ENCODE results near the gene OR11G2.

The OR11G2 gene

DNA sequence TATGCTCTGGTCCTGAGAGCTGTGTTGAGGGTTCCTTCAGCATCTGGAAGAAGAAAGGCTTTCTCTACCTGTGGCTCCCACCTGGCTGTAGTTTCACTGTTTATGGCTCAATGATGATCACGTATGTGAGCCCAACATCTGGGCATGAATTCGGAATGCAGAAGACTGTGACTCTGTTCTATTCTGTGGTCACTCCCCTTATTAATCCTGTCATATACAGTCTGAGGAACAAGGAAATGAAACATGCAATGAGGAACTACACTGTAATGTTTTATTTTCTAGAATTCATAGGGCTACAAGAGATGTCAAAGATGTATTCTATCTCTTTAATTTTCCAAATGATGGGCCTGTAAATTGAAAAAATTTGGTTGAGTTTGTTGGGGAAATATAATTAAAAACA lies 10.8 kb upstream of the OR11G2 start:
- no peaks in the 10 kb centered on the region for H3K9me3 ChIP-seq (ENCODE audit: control insufficient read depth, insufficient read depth, low read length)

DNA sequence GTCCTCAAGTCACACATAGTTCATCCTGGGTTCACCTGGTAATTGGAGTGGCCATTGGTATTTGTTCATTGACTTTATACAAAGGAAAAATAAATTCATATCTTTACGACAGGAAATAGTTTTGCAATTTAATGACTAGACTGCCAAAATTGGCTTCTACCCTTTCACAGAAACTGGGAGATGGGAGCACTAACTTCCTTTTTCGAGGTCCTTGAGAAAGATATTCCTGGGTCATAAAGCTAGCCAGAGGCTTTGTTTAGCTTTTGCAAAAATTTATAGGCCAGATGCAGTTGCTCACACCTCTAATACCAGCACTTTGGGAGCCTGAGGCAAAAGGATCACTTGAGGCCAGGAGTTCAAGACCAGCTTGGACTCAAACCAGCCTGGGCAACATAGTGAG lies 10.2 kb upstream of the OR11G2 start:
- H3K36me3 ChIP-seq (ENCODE audit: control insufficient read depth, low read length), result no peaks in the 10 kb centered on the region
- H3K4me2 ChIP-seq (ENCODE audit: low read length), result no peak overlapping the region
- TF ChIP-seq EZH2phosphoT487 (IDR thresholded peaks at IDR 0.05; ENCODE audit: borderline replicate concordance, low read length) (no peak), CTCF (IDR thresholded peaks at IDR 0.05; ENCODE audit: low read depth, low read length, poor library complexity, severe bottlenecking) (no peak)
- H3K4me1 ChIP-seq (ENCODE audit: control insufficient read depth, low read length), result no peaks in the 10 kb centered on the region
- no peaks in the 10 kb centered on the region for H3K9me2 ChIP-seq (replicated peaks; ENCODE audit: control insufficient read depth, low read length)
- H3K4me3 ChIP-seq (ENCODE audit: low read length), result no peak overlapping the region
- H4K20me1 ChIP-seq (ENCODE audit: control insufficient read depth, insufficient read depth, low read depth, low read length), result no peaks in the 10 kb centered on the region
- H3F3A ChIP-seq (ENCODE audit: control insufficient read depth, insufficient read depth), result no peaks in the 10 kb centered on the region
- H3K79me2 ChIP-seq (ENCODE audit: control insufficient read depth, low read length), result no peaks in the 10 kb centered on the region
- no peaks in the 10 kb centered on the region for H3K27me3 ChIP-seq (ENCODE audit: control insufficient read depth, low read length)
- H3K9me3 ChIP-seq (ENCODE audit: control insufficient read depth, insufficient read depth, low read length), result no peaks in the 10 kb centered on the region
- H3K27ac ChIP-seq (ENCODE audit: low read depth, low read length), result no peak overlapping the region

More for the DNA sequence above, 10.8 kb upstream of the OR11G2 start:
- no peak for TF ChIP-seq EZH2phosphoT487 (IDR thresholded peaks at IDR 0.05; ENCODE audit: borderline replicate concordance, low read length)
- TF ChIP-seq CTCF (IDR thresholded peaks at IDR 0.05; ENCODE audit: low read depth, low read length, poor library complexity, severe bottlenecking), result no peak
- no peaks in the 10 kb centered on the region for H3K9me2 ChIP-seq (replicated peaks; ENCODE audit: control insufficient read depth, low read length)
- no peaks in the 10 kb centered on the region for H3K79me2 ChIP-seq (ENCODE audit: control insufficient read depth, low read length)
- no peaks in the 10 kb centered on the region for H3K36me3 ChIP-seq (ENCODE audit: control insufficient read depth, low read length)
- H3F3A ChIP-seq (ENCODE audit: control insufficient read depth, insufficient read depth), result no peaks in the 10 kb centered on the region
- no peak overlapping the region for H3K27ac ChIP-seq (ENCODE audit: low read depth, low read length)
- no peaks in the 10 kb centered on the region for H4K20me1 ChIP-seq (ENCODE audit: control insufficient read depth, insufficient read depth, low read depth, low read length)
- H3K4me2 ChIP-seq (ENCODE audit: low read length), result no peak overlapping the region
- H3K4me3 ChIP-seq (ENCODE audit: low read length), result no peak overlapping the region
- H3K27me3 ChIP-seq (ENCODE audit: control insufficient read depth, low read length), result no peaks in the 10 kb centered on the region
- H3K4me1 ChIP-seq (ENCODE audit: control insufficient read depth, low read length), result no peaks in the 10 kb centered on the region

DNA sequence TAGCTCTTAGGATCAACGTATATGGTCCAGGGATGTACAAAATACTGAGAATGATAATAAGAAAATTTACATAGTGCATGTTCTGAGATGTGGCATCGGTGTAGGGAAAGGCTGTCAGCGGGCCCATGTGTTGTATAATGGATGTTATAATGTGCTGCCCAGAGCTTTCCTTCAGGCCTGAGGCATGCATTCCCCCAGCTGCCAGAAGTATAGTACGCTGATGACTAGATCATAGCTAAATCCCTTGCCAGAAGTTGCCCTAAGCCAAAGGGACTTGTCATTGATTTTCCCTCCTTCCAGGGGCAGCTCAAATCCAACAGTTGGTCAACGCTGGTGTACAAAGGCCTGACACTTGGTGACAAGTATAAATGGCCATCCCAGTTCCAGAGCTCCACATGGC lies 6.5 kb upstream of the OR11G2 start:
- no peak overlapping the region for H3K4me2 ChIP-seq (ENCODE audit: low read length)
- no peak overlapping the region for H3K4me3 ChIP-seq (ENCODE audit: low read length)
- no peaks in the 10 kb centered on the region for H3K79me2 ChIP-seq (ENCODE audit: control insufficient read depth, low read length)
- no peaks in the 10 kb centered on the region for H3K36me3 ChIP-seq (ENCODE audit: control insufficient read depth, low read length)
- no peak overlapping the region for H3K27ac ChIP-seq (ENCODE audit: low read depth, low read length)
- no peaks in the 10 kb centered on the region for H3K27me3 ChIP-seq (ENCODE audit: control insufficient read depth, low read length)
- no peaks in the 10 kb centered on the region for H4K20me1 ChIP-seq (ENCODE audit: control insufficient read depth, insufficient read depth, low read depth, low read length)
- no peaks in the 10 kb centered on the region for H3K4me1 ChIP-seq (ENCODE audit: control insufficient read depth, low read length)
- H3K9me3 ChIP-seq (ENCODE audit: control insufficient read depth, insufficient read depth, low read length), result no peaks in the 10 kb centered on the region
- no peaks in the 10 kb centered on the region for H3F3A ChIP-seq (ENCODE audit: control insufficient read depth, insufficient read depth)
- TF ChIP-seq CTCF (IDR thresholded peaks at IDR 0.05; ENCODE audit: low read depth, low read length, poor library complexity, severe bottlenecking), result no peak
- no peak for TF ChIP-seq EZH2phosphoT487 (IDR thresholded peaks at IDR 0.05; ENCODE audit: borderline replicate concordance, low read length)
- H3K9me2 ChIP-seq (replicated peaks; ENCODE audit: control insufficient read depth, low read length), result no peaks in the 10 kb centered on the region; the same call in 1 of the 2 replicates

- H3K36me3 ChIP-seq (ENCODE audit: control insufficient read depth, low read length), result no peaks in the 10 kb centered on the region
- no peaks in the 10 kb centered on the region for H3K9me3 ChIP-seq (ENCODE audit: control insufficient read depth, insufficient read depth, low read length)
- no peaks in the 10 kb centered on the region for H3K27me3 ChIP-seq (ENCODE audit: control insufficient read depth, low read length)
- H3K9me2 ChIP-seq (replicated peaks; ENCODE audit: control insufficient read depth, low read length), result no peaks in the 10 kb centered on the region; the same call in 1 of the 2 replicates
- no peaks in the 10 kb centered on the region for H4K20me1 ChIP-seq (ENCODE audit: control insufficient read depth, insufficient read depth, low read depth, low read length)
- no peaks in the 10 kb centered on the region for H3K79me2 ChIP-seq (ENCODE audit: control insufficient read depth, low read length)
- no peak overlapping the region for H3K27ac ChIP-seq (ENCODE audit: low read depth, low read length)
- no peak for TF ChIP-seq CTCF (IDR thresholded peaks at IDR 0.05; ENCODE audit: low read depth, low read length, poor library complexity, severe bottlenecking)
- TF ChIP-seq EZH2phosphoT487 (IDR thresholded peaks at IDR 0.05; ENCODE audit: borderline replicate concordance, low read length), result no peak
- no peaks in the 10 kb centered on the region for H3K4me1 ChIP-seq (ENCODE audit: control insufficient read depth, low read length)
- H3F3A ChIP-seq (ENCODE audit: control insufficient read depth, insufficient read depth), result no peaks in the 10 kb centered on the region
- H3K4me3 ChIP-seq (ENCODE audit: low read length), result no peak overlapping the region
- H3K4me2 ChIP-seq (ENCODE audit: low read length), result no peak overlapping the region
These were observed 700 bp downstream of the OR11G2 start for GRCh38 chr14:20191396-20191795.
